GM19328 (cell line): ENCODE data around the gene LPP.

Experiments
- ATAC-seq: cut with Tn5 transposase; IDR thresholded peaks from one replicate; pipeline ENCODE4 v1.9.1; 2021; ENCODE audit warnings: mild to moderate bottlenecking, moderate library complexity; ENCODE audit not compliant: unreplicated experiment

The LPP gene

GRCh38 chr3:188807006-188807405, 653.0 kb downstream of the LPP start:
- ATAC-seq, result no peak

- ATAC-seq, result no peak
These were observed 658.2 kb downstream of the LPP start for GRCh38 chr3:188812198-188812597.

GRCh38 chr3:188814581-188814980, 660.6 kb downstream of the LPP start:
- no peak for ATAC-seq

GRCh38 chr3:188817103-188817934, 663.4 kb downstream of the LPP start:
- ATAC-seq, result no peak

- ATAC-seq, result no peak
These were observed 663.9 kb downstream of the LPP start for GRCh38 chr3:188817935-188818269.

- ATAC-seq, result no peak
These were observed 664.3 kb downstream of the LPP start for GRCh38 chr3:188818282-188818681.

GRCh38 chr3:188819939-188820338, 666.0 kb downstream of the LPP start:
- ATAC-seq, result no peak

GRCh38 chr3:188822004-188822403, 668.0 kb downstream of the LPP start:
- ATAC-seq, result no peak

- no peak for ATAC-seq
These were observed 668.5 kb downstream of the LPP start for GRCh38 chr3:188822411-188822810.

- ATAC-seq, result no peak
These were observed 670.6 kb downstream of the LPP start for GRCh38 chr3:188824566-188824965.

GRCh38 chr3:188825901-188826300, 671.9 kb downstream of the LPP start:
- ATAC-seq, result no peak

GRCh38 chr3:188826574-188826973, 672.6 kb downstream of the LPP start:
- no peak for ATAC-seq

- ATAC-seq, result no peak
These were observed 673.1 kb downstream of the LPP start for GRCh38 chr3:188827103-188827502.

- ATAC-seq, result no peak
These were observed 673.6 kb downstream of the LPP start for GRCh38 chr3:188827576-188827975.

GRCh38 chr3:188829130-188829529, 675.2 kb downstream of the LPP start:
- ATAC-seq, result no peak

- no peak for ATAC-seq
These were observed 675.6 kb downstream of the LPP start for GRCh38 chr3:188829576-188829975.

GRCh38 chr3:188830893-188831292, 676.9 kb downstream of the LPP start:
- ATAC-seq, result no peak

GRCh38 chr3:188832146-188832545, 678.2 kb downstream of the LPP start:
- no peak for ATAC-seq

- ATAC-seq, result no peak
These were observed 679.2 kb downstream of the LPP start for GRCh38 chr3:188832961-188833721.

- ATAC-seq, result no peak
These were observed 680.4 kb downstream of the LPP start for GRCh38 chr3:188834349-188834748.

GRCh38 chr3:188839187-188839695, 685.3 kb downstream of the LPP start:
- no peak for ATAC-seq

GRCh38 chr3:188840290-188840689, 686.3 kb downstream of the LPP start:
- no peak for ATAC-seq
